Middle frontal gyrus (tissue), 1 donor: ENCODE measurements around the gene HDC.

Experiments
- DNase-seq: peaks from one replicate; pipeline ENCODE4 v3.0.0-alpha.2; 2015; ENCODE audit warnings: low spot score; ENCODE audit errors: extremely low spot score

Gene HDC

DNA sequence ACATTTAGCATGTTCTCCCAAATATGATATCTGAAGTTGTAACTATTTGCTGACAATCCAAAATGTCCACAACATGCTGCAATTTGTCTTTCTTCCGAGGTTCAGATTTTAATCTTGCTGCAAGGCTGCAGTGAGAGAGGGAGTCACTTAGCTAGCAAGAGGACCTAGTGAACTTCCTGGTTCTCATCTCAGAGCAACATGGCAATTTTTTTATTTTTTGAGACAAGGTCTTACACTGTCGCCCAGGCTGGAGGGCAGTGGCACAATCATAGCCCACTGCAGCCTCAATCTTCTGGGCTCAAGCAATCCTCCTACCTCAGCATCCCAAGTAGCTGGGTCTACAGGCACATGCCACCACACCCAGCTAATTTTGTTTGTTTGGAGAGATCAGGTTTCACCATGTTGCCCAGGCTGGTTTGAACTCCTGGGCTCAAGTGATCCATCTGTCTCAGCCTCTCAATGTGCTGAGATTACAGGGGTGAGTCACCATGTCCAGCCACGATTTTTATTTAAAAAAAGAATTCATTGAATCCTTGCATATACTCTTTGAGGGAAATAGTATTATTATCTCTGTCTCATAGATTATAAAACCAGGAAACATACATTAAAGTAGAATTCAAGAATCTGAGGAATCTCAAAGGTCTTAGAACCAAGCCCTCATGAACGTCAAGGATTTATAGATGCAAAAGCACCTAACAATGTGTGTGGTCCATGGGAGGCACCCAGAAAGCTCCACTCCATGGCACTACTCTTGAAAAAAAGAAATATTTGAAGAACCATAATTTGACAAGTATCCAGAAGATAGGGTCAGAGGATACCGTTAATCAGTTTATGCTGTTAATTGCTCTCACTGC lies 9.1 kb downstream of the HDC start:
- DNase-seq, result no peak

DNA sequence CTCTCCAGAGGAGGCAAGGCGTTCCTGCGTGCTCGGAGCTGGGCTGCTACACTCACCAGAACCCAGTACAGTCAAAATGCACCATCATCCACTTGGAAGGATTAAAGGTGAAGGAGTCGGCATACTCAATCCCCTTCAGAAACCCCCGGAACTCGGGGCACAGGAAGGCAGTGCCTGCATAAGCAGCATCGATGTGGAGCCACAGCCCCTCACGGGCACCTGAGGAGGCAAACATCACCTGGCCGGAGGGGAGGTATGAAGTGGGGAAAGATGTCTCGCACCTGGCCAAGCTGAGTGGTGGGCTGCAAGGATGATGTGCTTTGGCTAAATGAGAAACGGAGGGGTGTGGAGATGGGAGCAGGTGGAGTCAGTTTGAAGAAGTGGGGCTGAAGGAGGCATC lies 13.0 kb downstream of the HDC start:
- no peak for DNase-seq

DNA sequence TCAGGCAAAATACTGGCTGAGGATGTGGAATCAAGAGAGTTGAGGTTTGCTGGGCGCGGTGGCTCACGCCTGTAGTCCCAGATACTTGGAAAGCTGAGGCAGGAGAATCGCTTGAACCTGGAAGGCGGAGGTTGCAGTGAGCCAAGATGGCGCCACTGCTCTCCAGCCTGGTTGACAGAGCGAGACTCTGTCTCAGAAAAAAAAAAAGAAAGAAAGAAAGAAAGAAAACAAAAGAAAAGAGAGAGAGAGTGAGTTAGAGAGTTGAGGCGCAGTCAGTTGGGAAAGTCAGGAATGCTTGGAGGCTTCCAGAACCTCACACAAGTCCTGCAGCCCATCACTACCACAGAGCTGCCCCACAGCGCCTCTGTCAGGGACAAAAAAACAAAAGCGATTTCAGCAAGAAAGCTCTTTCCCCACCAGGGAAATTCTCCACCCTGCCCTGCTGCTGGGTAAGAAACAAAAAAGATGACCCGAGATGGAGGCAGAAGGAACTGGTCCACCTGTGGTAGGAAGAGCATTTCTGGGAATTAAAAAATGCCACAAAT lies 13.8 kb downstream of the HDC start:
- no peak for DNase-seq

GRCh38 chr15:50250760-50251394 lies 14.6 kb downstream of the HDC start:
- DNase-seq, result no peak

GRCh38 chr15:50249704-50250103 lies 15.8 kb downstream of the HDC start:
- DNase-seq, result no peak

- DNase-seq, result no peak
Observed at GRCh38 chr15:50248994-50249582, 16.4 kb downstream of the HDC start.

GRCh38 chr15:50247819-50248655 lies 17.5 kb downstream of the HDC start:
- no peak for DNase-seq

DNA sequence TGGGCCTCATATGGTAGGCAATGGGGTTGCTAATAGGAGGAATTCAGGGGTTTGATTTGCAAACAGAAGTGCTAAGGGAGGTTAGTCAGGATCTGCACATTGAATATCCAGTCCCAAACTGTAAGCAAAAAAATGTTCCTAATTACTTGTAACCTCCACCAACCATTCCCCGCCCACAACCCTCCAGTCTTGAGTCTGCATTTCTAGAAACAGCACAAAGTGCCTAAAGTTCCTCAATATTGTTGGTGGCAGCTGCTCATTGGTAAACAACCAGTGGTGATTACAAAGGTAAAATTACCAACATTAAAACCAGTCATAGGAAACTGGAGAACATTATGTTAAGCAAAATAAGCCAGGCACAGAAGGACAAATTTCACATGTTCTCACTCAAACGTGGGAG lies 18.9 kb downstream of the HDC start:
- no peak for DNase-seq

- no peak for DNase-seq
Observed at GRCh38 chr15:50244959-50245624, 20.4 kb downstream of the HDC start.

- DNase-seq, result no peak
Observed at GRCh38 chr15:50244153-50244552, 21.4 kb downstream of the HDC start.

GRCh38 chr15:50241684-50242450 lies 23.7 kb downstream of the HDC start:
- DNase-seq, result no peak

GRCh38 chr15:50238255-50238654 lies 27.3 kb downstream of the HDC start:
- no peak for DNase-seq

- no peak for DNase-seq
Observed at GRCh38 chr15:50236433-50236832, 29.1 kb downstream of the HDC start.

GRCh38 chr15:50235794-50236193 lies 29.7 kb downstream of the HDC start:
- DNase-seq, result no peak

GRCh38 chr15:50234764-50235163 lies 30.8 kb downstream of the HDC start:
- no peak for DNase-seq

DNA sequence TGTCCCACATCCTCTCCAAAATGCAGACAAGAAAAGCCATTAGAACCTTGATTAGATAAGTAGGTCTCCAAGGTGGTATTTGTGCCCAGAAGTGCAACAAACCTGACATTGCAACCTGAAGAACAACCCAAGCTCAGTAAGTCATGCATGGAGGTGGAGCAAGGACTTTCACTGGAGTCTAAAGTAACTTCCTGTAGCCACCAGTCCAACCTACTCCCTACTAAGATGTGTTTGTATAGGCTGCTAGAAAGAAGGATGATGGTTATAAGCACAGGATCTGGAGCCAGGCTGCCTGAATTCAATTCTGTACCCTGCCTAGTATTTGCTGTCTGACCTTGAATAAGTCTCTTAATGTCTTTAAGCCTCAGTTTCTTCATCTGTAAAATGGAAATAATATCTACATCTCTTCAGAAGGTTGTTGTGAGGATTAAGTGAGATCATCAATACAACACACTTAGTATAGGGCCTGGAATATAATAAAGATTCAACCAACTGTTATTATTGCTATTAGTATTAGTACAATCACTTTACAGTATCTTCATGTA lies 32.3 kb downstream of the HDC start:
- DNase-seq, result no peak

- DNase-seq, result no peak
Observed at GRCh38 chr15:50232791-50233190, 32.7 kb downstream of the HDC start.

DNA sequence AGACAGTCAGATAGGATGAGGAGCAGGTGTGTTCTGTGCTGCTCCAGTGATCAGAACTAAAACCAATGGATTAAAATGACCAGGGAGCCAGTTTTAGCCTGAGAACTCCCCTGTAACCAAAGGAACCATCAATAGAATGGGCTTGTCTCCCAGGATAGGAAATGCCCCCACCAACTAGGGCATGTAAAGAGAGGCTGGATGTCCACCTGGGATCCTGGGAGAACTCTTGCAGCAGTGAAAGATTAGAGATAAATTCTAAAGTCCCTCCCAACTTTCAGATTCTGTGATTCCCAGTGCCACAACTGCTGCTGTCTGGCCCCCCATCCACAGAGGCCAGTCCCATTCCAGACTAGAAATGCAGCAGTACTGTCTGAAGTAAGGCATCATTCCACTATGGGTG lies 33.8 kb downstream of the HDC start:
- DNase-seq, result no peak

GRCh38 chr15:50229336-50229735 lies 36.2 kb downstream of the HDC start:
- DNase-seq, result no peak

GRCh38 chr15:50228866-50229265 lies 36.7 kb downstream of the HDC start:
- no peak for DNase-seq
